HCT116 (cell line): ENCODE data around the gene GRPR.

ENCODE experiments used
- POLR2A ChIP-seq: IDR thresholded peaks from 2 replicates; pipeline ENCODE4 v1.7.0; 2011; ENCODE audit warnings: borderline replicate concordance; ENCODE audit not compliant: insufficient read depth, insufficient read length; ENCODE audit errors: extremely low read depth
- RAD21 ChIP-seq: IDR thresholded peaks from 2 replicates; pipeline ENCODE4 v1.6.1; 2012; ENCODE audit warnings: low read depth, mild to moderate bottlenecking
- SRF ChIP-seq: IDR thresholded peaks from 2 replicates; pipeline ENCODE4 v1.6.1; 2012; ENCODE audit warnings: low read depth
- TF ChIP-seq, protein P1 (sequence below), 3 experiments: fragments of 200-600 bp in 1 of 3; sonication (generic) in 1 of 3; IDR thresholded peaks in 2 of 3; conservative IDR thresholded peaks in 1 of 3; 2 replicates each; pipeline ENCODE4 v1.5.1; 2012 to 2017; ENCODE audit warnings: low read depth in 2 of 3, low read length in 2 of 3, antibody characterized with exemption in 1 of 3, borderline replicate concordance in 1 of 3, control low read depth in 1 of 3, mild to moderate bottlenecking in 1 of 3, mixed read lengths in 1 of 3, mixed run types in 1 of 3, moderate library complexity in 1 of 3; ENCODE audit not compliant: insufficient read depth in 1 of 3
- TF ChIP-seq, protein P2 (sequence below): IDR thresholded peaks from 2 replicates; pipeline ENCODE4 v1.6.1; 2012; ENCODE audit warnings: low read depth
- TF ChIP-seq, protein P3 (sequence below): IDR thresholded peaks from 2 replicates; pipeline ENCODE4 v1.6.1; 2012

DNA sequence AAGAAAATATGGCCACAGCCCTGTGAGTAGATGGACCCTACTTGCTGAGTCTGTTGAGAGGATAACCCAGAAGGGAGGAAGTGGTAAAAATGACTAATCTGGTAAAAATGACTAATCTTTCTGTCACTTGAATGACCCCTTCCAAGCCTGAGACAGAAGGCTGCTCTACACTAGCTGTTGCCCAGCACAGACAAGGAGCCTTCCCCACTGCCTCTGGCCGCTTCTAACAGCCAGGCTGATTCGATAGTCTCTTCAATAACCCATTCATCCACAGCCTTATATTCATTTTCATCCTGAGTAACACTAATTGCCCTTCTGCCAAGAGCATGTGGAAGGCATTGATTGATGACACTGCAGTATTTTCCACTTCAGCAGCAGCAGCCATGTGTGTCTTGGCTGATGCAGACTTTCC lies 62.4 kb downstream of the GRPR start:
- TF ChIP-seq, protein P1, sequence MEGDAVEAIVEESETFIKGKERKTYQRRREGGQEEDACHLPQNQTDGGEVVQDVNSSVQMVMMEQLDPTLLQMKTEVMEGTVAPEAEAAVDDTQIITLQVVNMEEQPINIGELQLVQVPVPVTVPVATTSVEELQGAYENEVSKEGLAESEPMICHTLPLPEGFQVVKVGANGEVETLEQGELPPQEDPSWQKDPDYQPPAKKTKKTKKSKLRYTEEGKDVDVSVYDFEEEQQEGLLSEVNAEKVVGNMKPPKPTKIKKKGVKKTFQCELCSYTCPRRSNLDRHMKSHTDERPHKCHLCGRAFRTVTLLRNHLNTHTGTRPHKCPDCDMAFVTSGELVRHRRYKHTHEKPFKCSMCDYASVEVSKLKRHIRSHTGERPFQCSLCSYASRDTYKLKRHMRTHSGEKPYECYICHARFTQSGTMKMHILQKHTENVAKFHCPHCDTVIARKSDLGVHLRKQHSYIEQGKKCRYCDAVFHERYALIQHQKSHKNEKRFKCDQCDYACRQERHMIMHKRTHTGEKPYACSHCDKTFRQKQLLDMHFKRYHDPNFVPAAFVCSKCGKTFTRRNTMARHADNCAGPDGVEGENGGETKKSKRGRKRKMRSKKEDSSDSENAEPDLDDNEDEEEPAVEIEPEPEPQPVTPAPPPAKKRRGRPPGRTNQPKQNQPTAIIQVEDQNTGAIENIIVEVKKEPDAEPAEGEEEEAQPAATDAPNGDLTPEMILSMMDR (IDR thresholded peaks at IDR 0.05 in 2 of 3, conservative IDR thresholded peaks at IDR 0.05 in 1 of 3; ENCODE audit: borderline replicate concordance in 1 of 3, insufficient read depth in 1 of 3, low read depth in 2 of 3, low read length in 2 of 3), result no peak
- TF ChIP-seq POLR2A, result no peak
- TF ChIP-seq, protein P2, sequence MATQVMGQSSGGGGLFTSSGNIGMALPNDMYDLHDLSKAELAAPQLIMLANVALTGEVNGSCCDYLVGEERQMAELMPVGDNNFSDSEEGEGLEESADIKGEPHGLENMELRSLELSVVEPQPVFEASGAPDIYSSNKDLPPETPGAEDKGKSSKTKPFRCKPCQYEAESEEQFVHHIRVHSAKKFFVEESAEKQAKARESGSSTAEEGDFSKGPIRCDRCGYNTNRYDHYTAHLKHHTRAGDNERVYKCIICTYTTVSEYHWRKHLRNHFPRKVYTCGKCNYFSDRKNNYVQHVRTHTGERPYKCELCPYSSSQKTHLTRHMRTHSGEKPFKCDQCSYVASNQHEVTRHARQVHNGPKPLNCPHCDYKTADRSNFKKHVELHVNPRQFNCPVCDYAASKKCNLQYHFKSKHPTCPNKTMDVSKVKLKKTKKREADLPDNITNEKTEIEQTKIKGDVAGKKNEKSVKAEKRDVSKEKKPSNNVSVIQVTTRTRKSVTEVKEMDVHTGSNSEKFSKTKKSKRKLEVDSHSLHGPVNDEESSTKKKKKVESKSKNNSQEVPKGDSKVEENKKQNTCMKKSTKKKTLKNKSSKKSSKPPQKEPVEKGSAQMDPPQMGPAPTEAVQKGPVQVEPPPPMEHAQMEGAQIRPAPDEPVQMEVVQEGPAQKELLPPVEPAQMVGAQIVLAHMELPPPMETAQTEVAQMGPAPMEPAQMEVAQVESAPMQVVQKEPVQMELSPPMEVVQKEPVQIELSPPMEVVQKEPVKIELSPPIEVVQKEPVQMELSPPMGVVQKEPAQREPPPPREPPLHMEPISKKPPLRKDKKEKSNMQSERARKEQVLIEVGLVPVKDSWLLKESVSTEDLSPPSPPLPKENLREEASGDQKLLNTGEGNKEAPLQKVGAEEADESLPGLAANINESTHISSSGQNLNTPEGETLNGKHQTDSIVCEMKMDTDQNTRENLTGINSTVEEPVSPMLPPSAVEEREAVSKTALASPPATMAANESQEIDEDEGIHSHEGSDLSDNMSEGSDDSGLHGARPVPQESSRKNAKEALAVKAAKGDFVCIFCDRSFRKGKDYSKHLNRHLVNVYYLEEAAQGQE, result no peak
- TF ChIP-seq, protein P3, sequence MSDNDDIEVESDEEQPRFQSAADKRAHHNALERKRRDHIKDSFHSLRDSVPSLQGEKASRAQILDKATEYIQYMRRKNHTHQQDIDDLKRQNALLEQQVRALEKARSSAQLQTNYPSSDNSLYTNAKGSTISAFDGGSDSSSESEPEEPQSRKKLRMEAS, result no peak
- 0 out of 2 replicates have a peak, but pooled peaks have one; percentile 7 for TF ChIP-seq RAD21
- TF ChIP-seq SRF, result no peak
